MV-4-11 (cell line): ENCODE results near the gene ACOT12.
"Not testable (repeated sequence)": the region's sequence is repeated elsewhere in the genome, so short reads cannot be mapped to it uniquely, and the experiment has no call there.

Experiments
- DNase-seq: peaks from one replicate; lab custom pipeline; 2025; lab: John Stamatoyannopoulos, UW

Gene ACOT12

GRCh38 chr5:81337803-81338202 is 56.1 kb downstream of the ACOT12 start:
- no peak for DNase-seq

- no peak for DNase-seq
Measured at GRCh38 chr5:81336556-81336955, 57.4 kb downstream of the ACOT12 start.

DNA sequence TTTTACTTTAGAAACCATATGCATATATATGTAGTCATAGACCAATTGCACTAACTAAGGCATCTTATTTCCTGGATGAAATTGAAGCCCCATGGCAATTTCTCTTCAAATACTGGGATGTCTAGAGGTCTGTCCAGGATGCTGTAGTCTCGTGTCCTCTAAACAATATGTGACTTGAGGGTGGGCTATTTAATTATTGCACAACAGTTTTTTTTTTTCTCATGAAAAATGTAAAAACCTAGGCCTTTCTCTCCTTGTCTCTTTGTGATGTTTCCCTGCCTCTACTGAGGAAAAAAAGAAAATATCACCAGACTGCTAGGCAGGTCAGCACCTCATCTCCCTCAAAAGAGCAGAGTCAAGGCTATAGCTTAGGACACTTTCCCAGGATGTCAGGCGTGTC is 58.0 kb downstream of the ACOT12 start:
- no peak for DNase-seq

GRCh38 chr5:81334304-81335061 is 59.5 kb downstream of the ACOT12 start:
- peak; percentile 8 for DNase-seq

DNA sequence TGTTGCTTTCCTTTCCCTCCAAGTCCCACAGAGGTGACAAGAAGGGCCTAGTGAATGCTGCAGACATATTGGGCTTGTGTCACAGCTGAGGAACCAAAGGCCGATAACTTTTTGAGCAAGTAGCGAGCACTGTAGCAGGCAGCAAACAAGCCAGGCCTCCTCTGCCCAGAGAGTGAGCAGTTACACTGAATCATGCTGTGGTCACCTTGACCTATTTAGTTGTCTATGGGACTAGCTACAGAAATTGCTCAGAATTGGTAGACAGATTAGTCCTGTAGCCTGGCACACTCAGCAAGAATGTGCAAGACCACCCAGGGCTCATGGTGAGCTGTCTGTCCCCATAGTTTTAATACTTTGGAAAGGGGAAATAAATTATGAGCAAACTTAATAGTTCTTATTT is 67.4 kb downstream of the ACOT12 start:
- no peak for DNase-seq

- no peak for DNase-seq
Measured at GRCh38 chr5:81317536-81317935, 76.4 kb downstream of the ACOT12 start.

- no peak for DNase-seq
Measured at GRCh38 chr5:81316571-81316970, 77.4 kb downstream of the ACOT12 start.

DNA sequence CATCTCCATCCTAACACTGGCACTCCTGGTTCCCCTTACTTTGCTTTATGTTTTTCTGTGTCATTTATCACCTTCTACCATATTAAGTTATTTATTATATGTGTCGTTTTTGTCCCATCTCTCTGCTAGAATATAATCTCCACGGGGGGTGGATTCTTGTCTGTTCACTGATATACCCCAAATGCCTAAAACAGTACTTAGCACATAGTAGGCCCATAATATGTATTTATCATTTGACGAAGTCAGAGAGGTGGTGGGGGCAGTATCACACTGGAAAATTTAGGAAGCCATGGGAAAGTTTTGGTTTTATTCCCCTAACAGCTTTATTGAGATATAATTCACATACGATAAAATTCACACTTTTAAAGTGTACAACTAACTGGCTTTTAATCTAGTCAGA is 78.1 kb downstream of the ACOT12 start:
- DNase-seq = no peak

DNA sequence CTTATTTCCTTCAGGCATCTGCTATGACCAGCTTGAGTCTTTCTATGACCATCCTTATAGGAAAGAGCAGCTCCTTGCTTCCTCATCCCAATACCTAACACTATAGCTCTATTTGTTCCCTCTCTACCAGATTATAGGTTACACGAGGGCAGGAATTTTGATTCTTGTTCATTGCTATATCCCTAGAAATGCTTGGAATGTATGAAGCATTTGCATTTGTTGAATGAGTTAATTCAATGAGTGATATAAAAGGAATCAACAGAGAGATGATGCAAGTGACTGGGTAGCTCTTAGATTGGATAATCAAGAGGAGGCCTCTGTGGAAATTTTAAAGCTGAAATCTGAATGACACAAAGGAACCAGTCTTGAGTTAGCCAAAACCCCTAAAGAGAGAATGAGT is 78.6 kb downstream of the ACOT12 start:
- no peak for DNase-seq

GRCh38 chr5:81314581-81314980 is 79.4 kb downstream of the ACOT12 start:
- no peak for DNase-seq

- no peak for DNase-seq
Measured at GRCh38 chr5:81313686-81314085, 80.2 kb downstream of the ACOT12 start.

DNA sequence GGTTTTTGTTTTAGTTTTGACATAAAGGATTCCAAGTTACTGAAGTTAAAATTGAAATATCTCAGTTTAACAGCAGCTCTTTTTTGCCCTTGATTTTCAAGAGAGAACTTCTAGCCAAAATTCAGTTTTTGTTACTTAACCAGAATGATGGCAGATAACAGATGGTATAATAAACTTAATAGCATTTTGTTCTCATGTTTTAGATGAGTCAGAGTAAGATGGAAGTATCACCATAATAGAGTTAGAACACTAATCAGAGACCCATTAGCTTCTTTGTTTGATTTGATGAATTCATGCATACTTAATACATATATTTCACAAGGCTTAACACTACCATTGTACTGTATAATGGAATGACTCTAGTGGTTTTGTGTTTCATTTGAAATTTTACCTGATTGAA is 80.7 kb downstream of the ACOT12 start:
- DNase-seq = no peak

- DNase-seq = no peak
Measured at GRCh38 chr5:81310402-81311063, 83.4 kb downstream of the ACOT12 start.

GRCh38 chr5:81308836-81309235 is 85.1 kb downstream of the ACOT12 start:
- DNase-seq = no peak

- DNase-seq = peak; percentile 8
Measured at GRCh38 chr5:81305785-81306184, 88.1 kb downstream of the ACOT12 start.

- no peak for DNase-seq
Measured at GRCh38 chr5:81303563-81303962, 90.4 kb downstream of the ACOT12 start.

- DNase-seq = no peak
Measured at GRCh38 chr5:81302596-81302995, 91.3 kb downstream of the ACOT12 start.

DNA sequence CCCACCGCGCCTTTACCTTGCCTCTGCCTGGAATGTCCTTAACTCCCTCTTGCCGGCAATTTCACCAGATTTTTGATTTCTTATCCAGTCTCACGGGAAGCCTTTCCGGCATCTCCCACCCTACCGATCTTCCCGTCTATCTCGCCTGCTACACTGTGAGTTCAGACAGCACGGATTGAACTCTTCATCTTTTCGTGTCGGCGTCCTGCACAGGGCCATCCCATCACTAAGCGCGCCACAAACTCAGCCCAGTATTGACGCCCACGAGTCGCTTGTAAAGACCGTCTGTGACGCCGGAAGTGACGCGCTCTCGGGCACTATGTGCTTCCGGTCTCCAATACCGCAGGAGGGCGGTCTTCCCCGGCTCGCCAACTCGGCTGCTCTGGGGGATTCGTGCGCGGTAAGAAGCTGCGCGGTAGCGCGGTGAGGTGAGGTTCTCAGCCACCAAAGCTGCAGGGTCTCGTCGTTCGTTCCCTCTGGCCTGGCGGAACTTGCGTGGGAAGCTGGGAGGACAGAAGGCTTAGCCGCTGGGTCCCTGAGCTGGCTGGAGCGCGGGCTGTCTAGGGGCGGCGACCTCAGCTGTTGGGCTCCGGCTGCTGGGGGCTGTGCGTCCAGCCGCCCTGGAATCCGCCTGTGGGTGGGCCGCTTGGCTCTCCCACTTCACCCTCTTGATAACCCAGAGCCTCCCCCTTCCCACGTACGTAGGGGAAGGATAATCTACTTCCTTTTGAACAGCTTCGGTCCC is 92.5 kb downstream of the ACOT12 start, which contains the start of gene ZCCHC9:
Gene ZCCHC9, plus strand, starts transcription at position 317 of the 745 bp plus-strand sequence. CDS start 3,171 bp downstream, outside the sequence.
- DNase-seq = peak; percentile 93

DNA sequence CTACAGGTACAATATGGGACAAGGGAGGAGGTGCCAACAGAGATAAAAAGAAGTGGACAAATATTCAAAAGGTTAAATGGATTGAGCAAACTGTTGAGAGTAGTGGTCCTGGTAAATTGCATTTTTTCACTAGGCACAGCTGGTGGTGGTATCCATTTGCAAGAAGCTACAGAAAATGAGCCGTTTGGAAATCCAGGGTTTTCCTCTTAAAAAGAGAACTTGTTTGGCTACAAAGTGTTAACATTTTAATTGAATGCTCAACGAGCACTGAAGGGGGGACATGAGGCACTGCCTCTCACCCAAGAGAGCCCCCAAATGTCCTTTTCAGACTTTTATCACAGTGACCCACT is 93.0 kb downstream of the ACOT12 start:
- peak; percentile 11 for DNase-seq

DNA sequence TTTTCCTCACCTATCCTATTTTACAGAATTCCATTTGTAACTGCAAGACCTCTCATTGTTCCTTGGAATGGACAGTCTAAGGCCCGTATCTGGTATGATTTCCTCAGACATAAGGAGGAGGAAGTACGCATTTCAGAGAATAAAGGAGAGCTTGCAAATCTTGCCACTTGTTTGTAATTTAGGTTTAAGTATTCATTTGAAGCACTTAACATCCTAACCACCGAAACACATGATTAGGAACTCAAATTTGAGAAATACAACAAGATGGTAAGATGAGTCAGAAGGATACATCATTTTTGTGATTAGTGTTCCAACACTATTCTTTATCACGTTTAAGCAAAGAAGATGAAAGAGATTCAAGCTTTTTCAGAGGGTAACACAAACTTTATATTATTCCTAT is 96.4 kb downstream of the ACOT12 start:
- DNase-seq = no peak

GRCh38 chr5:81294021-81294420 is 99.9 kb downstream of the ACOT12 start:
- not testable (repeated sequence) for DNase-seq

DNA sequence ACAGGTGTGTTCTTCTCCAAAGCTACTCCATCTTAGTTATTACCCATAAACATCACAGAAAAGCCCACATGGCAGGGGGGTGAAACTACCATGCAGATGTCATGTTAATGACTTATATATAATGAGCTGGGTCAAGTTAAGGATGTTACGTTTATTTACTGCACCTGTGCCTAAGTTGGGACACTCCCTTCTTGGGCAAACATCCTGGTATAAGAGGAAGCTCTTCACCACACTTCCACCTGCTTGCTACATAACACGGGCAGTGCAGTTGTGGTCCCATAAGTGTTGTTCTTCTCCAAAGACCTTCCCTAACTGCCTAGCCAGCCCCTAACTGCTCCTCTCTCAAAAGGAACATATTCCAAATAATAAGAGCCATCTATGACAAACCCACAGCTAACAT is 101.8 kb downstream of the ACOT12 start:
- DNase-seq = no peak

DNA sequence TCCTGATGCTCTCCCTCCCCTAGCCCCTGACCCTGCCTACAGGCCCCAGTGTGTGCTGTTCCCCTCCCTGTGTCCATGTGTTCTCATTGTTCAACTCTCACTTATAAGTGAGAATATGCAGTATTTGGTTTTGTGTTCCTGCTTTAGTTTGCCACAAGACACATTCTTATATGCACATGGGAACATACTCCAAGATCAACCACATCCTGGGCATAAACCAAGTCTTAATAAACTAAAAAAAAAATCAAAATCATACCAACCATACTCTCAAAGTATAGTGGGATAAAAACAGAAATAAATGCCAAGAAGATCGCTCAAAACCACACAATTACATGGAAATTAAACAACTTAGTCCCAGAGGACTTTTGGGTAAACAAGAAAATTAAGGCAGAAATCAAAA is 103.8 kb downstream of the ACOT12 start:
- no peak for DNase-seq
